DOHH2 (cell line): Measurements from ENCODE around the gene KIF1A.

Experiments used
- CTCF ChIP-seq: fragments of 200-600 bp; sonication (generic); IDR thresholded peaks from one replicate; pipeline ENCODE4 v1.5.1; 2014; ENCODE audit warnings: antibody characterized with exemption, mild to moderate bottlenecking, low read depth, low read length; ENCODE audit not compliant: poor library complexity, severe bottlenecking
- EZH2phosphoT487 ChIP-seq: fragments of 200-600 bp; sonication (generic); IDR thresholded peaks from 2 replicates; pipeline ENCODE4 v1.6.1; 2017; ENCODE audit warnings: borderline replicate concordance, mild to moderate bottlenecking, antibody characterized with exemption, low read length, moderate library complexity, mixed read lengths

DNA sequence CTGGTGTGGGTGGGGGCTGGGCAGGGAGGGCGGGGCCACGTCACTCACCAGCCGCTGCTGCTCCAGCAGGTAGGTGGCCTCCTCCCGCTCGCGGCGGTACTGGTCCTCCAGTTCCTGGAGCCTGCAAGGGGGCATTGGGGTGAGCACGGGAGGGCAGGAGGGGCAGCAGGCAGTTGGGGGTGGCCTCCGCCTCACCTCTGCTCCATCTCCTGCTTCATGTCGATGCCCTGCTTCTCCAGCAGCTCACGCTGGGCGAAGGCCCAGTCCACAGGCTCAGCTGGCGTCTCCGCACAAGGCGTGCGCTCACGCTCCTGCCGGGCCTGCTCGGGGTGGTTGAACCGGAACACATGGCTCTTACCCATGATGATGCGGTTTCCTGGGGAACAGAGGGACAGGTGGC, 57.0 kb downstream of the KIF1A start:
- TF ChIP-seq EZH2phosphoT487 (no peak), CTCF (no peak)
